Osteoblast (primary cell): ENCODE data around the gene CDC34. TPM values are rescaled to one million over a fixed set of nuclear protein-coding genes. Genes with fewer than 3 reads are reported as not detected.

ENCODE experiments used
- DNase-seq: peaks from one replicate; pipeline ENCODE4 v3.0.0; 2011; ENCODE audit warnings: low spot score, mixed read lengths; ENCODE audit not compliant: insufficient read length; ENCODE audit errors: missing footprints
- H2AFZ ChIP-seq: 2 replicates; pipeline ENCODE4 v1.6.0; 2011; ENCODE audit warnings: mild to moderate bottlenecking, low read length
- H3K27ac ChIP-seq: 2 replicates; pipeline ENCODE4 v1.5.1; 2011; ENCODE audit warnings: mild to moderate bottlenecking, low read depth, low read length, moderate library complexity
- H3K27me3 ChIP-seq: 2 replicates; pipeline ENCODE4 v1.6.0; 2012; ENCODE audit warnings: mild to moderate bottlenecking, control low read depth, inconsistent platforms, low read length, moderate library complexity; ENCODE audit not compliant: insufficient read depth
- H3K36me3 ChIP-seq: 2 replicates; pipeline ENCODE4 v1.5.1; 2011; ENCODE audit warnings: mild to moderate bottlenecking, low read length, control low read depth, moderate library complexity; ENCODE audit not compliant: insufficient read depth
- H3K4me1 ChIP-seq: 2 replicates; pipeline ENCODE4 v1.5.1; 2011; ENCODE audit warnings: mild to moderate bottlenecking, low read length, control low read depth, moderate library complexity; ENCODE audit not compliant: insufficient read depth
- H3K4me2 ChIP-seq: 2 replicates; pipeline ENCODE4 v1.6.0; 2011; ENCODE audit warnings: mild to moderate bottlenecking, low read length; ENCODE audit not compliant: insufficient read depth
- H3K4me3 ChIP-seq: fragments of 200-600 bp; sonication (generic); 3 replicates; pipeline ENCODE4 v1.5.1; 2012; ENCODE audit warnings: mild to moderate bottlenecking, low read length, inconsistent platforms; ENCODE audit not compliant: insufficient read depth
- H3K79me2 ChIP-seq: 2 replicates; pipeline ENCODE4 v1.6.0; 2012; ENCODE audit warnings: mild to moderate bottlenecking, low read length, control low read depth, inconsistent platforms; ENCODE audit not compliant: insufficient read depth
- H3K9me3 ChIP-seq: 2 replicates; pipeline ENCODE4 v1.5.1; 2011; ENCODE audit warnings: low read depth, low read length, control low read depth
- H4K20me1 ChIP-seq: 2 replicates; pipeline ENCODE4 v1.6.0; 2012; ENCODE audit warnings: mild to moderate bottlenecking, low read length, control low read depth; ENCODE audit not compliant: insufficient read depth
- total RNA-seq: library from RNA; depleted of rRNA; stranded (reverse); fragments of >200 nt; gene quantifications from 2 replicates; pipeline ENCODE4 v1.2.3, GENCODE V29; 2012
- TF ChIP-seq, protein P1 (sequence below): IDR thresholded peaks from 2 replicates; pipeline ENCODE4 v1.5.1; 2011; ENCODE audit warnings: mild to moderate bottlenecking, low read depth, low read length, moderate library complexity; ENCODE audit errors: extremely low read depth

The CDC34 gene
- total RNA-seq, 1 donor = 32.9 TPM

GRCh38 chr19:504616-505015, 26.9 kb upstream of the CDC34 start:
- Histone ChIP-seq H2AFZ (no peak overlapping the region), H3K4me1 (peaks cover 13% of the 10 kb centered on the region), H3K4me3 (no peak overlapping the region), H3K79me2 (peaks cover 16% of the 10 kb centered on the region), H3K27ac (no peak overlapping the region), H3K27me3 (peaks cover 4% of the 10 kb centered on the region), H3K4me2 (no peak overlapping the region), H3K9me3 (no peaks in the 10 kb centered on the region), H4K20me1 (peaks cover 5% of the 10 kb centered on the region), H3K36me3 (no peaks in the 10 kb centered on the region)
- peak; percentile 66 for DNase-seq
- TF ChIP-seq, protein P1, sequence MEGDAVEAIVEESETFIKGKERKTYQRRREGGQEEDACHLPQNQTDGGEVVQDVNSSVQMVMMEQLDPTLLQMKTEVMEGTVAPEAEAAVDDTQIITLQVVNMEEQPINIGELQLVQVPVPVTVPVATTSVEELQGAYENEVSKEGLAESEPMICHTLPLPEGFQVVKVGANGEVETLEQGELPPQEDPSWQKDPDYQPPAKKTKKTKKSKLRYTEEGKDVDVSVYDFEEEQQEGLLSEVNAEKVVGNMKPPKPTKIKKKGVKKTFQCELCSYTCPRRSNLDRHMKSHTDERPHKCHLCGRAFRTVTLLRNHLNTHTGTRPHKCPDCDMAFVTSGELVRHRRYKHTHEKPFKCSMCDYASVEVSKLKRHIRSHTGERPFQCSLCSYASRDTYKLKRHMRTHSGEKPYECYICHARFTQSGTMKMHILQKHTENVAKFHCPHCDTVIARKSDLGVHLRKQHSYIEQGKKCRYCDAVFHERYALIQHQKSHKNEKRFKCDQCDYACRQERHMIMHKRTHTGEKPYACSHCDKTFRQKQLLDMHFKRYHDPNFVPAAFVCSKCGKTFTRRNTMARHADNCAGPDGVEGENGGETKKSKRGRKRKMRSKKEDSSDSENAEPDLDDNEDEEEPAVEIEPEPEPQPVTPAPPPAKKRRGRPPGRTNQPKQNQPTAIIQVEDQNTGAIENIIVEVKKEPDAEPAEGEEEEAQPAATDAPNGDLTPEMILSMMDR = no peak

- H3K27me3 ChIP-seq = no peaks in the 10 kb centered on the region
- H2AFZ ChIP-seq = peak overlapping the region; percentile 90
- no peaks in the 10 kb centered on the region for H3K36me3 ChIP-seq
- TF ChIP-seq, protein P1 = peak; percentile 92
- no peaks in the 10 kb centered on the region for H3K9me3 ChIP-seq
- DNase-seq = peak; percentile 100
- peak overlapping the region; percentile 99 for H3K4me3 ChIP-seq
- H3K27ac ChIP-seq = peak overlapping the region; percentile 97
- H4K20me1 ChIP-seq = peaks cover 5% of the 10 kb centered on the region
- H3K79me2 ChIP-seq = peaks cover 16% of the 10 kb centered on the region
- H3K4me1 ChIP-seq = peaks cover 13% of the 10 kb centered on the region
- H3K4me2 ChIP-seq = peak overlapping the region; percentile 98
Measured at GRCh38 chr19:506404-507285, 24.9 kb upstream of the CDC34 start.

DNA sequence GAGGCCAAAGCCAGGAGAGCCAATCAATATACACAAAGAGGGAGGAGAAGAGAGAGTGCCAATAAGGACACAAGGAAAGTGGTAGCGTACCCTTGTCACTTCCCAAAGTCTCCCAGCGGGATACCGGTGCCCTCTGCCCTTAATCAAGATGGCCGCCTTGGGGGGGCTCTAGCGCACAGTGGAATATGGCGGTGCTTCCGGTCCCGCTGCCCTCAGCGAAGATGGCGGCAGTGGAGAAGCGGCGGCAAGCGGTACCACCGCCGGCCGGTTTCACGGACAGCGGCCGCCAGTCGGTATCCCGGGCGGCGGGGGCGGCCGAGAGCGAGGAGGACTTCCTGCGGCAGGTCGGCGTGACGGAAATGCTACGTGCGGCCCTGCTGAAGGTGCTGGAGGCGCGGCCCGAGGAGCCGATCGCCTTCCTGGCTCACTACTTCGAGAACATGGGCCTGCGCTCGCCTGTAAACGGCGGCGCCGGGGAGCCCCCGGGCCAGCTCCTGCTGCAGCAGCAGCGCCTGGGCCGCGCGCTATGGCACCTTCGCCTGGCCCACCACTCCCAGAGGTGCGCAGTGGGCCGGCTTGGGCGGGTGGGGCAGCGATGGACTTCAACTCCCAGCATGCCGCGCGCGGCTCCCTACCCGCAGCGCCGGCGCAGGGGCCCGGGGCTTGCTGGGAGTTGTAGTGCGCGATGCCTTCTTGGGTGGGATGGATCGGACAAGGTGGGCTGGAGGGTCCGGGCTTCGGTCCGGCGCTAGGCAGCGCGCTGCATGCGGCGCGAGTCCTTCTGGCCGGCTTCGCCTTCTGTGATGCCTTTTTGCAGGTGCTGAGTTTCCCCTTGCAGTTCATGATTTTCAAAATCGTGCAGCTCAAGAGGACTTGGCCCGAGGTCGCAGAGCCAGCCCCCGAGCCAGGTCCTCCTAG, 24.0 kb upstream of the CDC34 start, which contains the start of gene TPGS1:
Gene TPGS1 (plus strand): TSS at position 212 of the 918 bp plus-strand sequence. CDS start 10 bp downstream, at position 222.
- peaks cover 16% of the 10 kb centered on the region for H3K79me2 ChIP-seq
- peak within 1 kb of the TSS; percentile 98 for H3K4me2 ChIP-seq
- H3K27ac ChIP-seq = peak within 1 kb of the TSS; percentile 97
- H3K4me1 ChIP-seq = peaks cover 13% of the 10 kb centered on the region
- H3K27me3 ChIP-seq = no peaks in the 10 kb centered on the region
- peak within 1 kb of the TSS; percentile 99 for H3K4me3 ChIP-seq
- peak; percentile 99 for DNase-seq
- no peaks in the 10 kb centered on the region for H3K36me3 ChIP-seq
- peak within 1 kb of the TSS; percentile 90 for H2AFZ ChIP-seq
- TF ChIP-seq, protein P1 = no peak
- H4K20me1 ChIP-seq = peaks cover 5% of the 10 kb centered on the region
- H3K9me3 ChIP-seq = no peaks in the 10 kb centered on the region
